Activated naive CD4-positive, alpha-beta T cell treated with anti-CD3 and anti-CD28 coated beads, Interleukin-2, amount 50 U/mL, for 24 hours (primary cell): ENCODE data around the gene RBM15.
A peak's percentile ranks its signal among the peaks of the same experiment; 100 is the strongest.

Experiments
- H3K27ac Mint-ChIP-seq: one replicate; pipeline ENCODE4 v1.8.0; 2021; ENCODE audit warnings: mild to moderate bottlenecking, mixed read lengths
- H3K27me3 Mint-ChIP-seq: one replicate; pipeline ENCODE4 v1.8.0; 2021; ENCODE audit warnings: mixed read lengths
- H3K36me3 Mint-ChIP-seq: one replicate; pipeline ENCODE4 v1.8.0; 2021; ENCODE audit warnings: mixed read lengths
- H3K4me1 Mint-ChIP-seq: one replicate; pipeline ENCODE4 v1.8.0; 2021; ENCODE audit warnings: mixed read lengths
- H3K4me3 Mint-ChIP-seq: one replicate; pipeline ENCODE4 v1.8.0; 2021; ENCODE audit warnings: mild to moderate bottlenecking, mixed read lengths
- H3K9me3 Mint-ChIP-seq: one replicate; pipeline ENCODE4 v1.8.0; 2021; ENCODE audit warnings: mixed read lengths

Gene RBM15, protein sequence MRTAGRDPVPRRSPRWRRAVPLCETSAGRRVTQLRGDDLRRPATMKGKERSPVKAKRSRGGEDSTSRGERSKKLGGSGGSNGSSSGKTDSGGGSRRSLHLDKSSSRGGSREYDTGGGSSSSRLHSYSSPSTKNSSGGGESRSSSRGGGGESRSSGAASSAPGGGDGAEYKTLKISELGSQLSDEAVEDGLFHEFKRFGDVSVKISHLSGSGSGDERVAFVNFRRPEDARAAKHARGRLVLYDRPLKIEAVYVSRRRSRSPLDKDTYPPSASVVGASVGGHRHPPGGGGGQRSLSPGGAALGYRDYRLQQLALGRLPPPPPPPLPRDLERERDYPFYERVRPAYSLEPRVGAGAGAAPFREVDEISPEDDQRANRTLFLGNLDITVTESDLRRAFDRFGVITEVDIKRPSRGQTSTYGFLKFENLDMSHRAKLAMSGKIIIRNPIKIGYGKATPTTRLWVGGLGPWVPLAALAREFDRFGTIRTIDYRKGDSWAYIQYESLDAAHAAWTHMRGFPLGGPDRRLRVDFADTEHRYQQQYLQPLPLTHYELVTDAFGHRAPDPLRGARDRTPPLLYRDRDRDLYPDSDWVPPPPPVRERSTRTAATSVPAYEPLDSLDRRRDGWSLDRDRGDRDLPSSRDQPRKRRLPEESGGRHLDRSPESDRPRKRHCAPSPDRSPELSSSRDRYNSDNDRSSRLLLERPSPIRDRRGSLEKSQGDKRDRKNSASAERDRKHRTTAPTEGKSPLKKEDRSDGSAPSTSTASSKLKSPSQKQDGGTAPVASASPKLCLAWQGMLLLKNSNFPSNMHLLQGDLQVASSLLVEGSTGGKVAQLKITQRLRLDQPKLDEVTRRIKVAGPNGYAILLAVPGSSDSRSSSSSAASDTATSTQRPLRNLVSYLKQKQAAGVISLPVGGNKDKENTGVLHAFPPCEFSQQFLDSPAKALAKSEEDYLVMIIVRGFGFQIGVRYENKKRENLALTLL

GRCh38 chr1:110338886-110339406 is at the start of gene RBM15:
Gene RBM15 (plus strand): TSS chr1:110339377. CDS start chr1:110339406, 29 bp downstream.
- H3K27me3 Mint-ChIP-seq: no peaks in the 10 kb centered on the region
- no peaks in the 10 kb centered on the region for H3K9me3 Mint-ChIP-seq
- peaks cover 22% of the 10 kb centered on the region for H3K36me3 Mint-ChIP-seq
- no peak within 1 kb of the TSS for H3K4me3 Mint-ChIP-seq
- H3K4me1 Mint-ChIP-seq: peaks cover 61% of the 10 kb centered on the region
- peak within 1 kb of the TSS; percentile 98 for H3K27ac Mint-ChIP-seq

DNA sequence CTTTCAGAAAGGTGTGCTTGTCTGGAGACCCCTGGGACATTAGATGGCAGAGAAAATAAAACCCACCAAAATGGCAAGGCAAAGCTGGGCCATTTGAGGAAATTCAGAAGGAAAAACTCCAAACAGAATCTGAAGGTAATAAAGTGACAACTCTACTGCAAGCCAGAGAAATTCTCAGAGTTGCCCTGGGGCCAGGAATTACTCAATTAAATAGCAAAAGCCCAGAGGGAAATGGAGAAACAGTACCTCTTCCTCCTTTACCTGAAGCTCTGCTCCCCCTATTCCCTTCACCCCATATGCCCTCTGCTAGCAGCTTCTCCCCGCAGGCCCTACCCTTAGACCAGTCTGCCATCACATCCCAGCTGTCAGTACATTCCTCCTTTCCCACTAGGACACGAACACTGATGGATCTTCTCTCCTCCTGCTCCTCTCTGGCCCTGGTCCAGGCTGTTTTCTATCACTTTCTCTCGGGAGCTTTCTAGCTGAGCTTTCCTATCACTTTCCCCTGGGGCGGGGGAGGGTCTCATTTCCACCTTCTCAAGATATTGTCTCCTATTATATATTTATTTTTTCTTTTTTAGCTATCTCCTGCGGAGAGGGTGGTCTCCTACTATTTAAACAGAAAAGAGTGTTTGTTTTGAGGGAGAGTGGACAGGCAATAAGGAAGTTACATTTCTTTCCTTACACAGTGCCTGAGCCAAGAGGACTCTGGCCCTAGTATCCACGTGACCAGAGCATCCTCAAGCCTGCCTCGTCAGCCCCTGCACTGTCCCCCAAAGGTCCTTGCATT is 47.7 kb upstream of the RBM15 start:
- Mint-ChIP-seq H3K27me3 (no peaks in the 10 kb centered on the region), H3K9me3 (no peaks in the 10 kb centered on the region), H3K27ac (no peak overlapping the region), H3K4me1 (no peaks in the 10 kb centered on the region), H3K36me3 (no peaks in the 10 kb centered on the region), H3K4me3 (no peak overlapping the region)

GRCh38 chr1:110292031-110292741 is 47.0 kb upstream of the RBM15 start:
- H3K36me3 Mint-ChIP-seq: no peaks in the 10 kb centered on the region
- H3K4me1 Mint-ChIP-seq: no peaks in the 10 kb centered on the region
- no peak overlapping the region for H3K4me3 Mint-ChIP-seq
- no peaks in the 10 kb centered on the region for H3K27me3 Mint-ChIP-seq
- H3K9me3 Mint-ChIP-seq: no peaks in the 10 kb centered on the region
- no peak overlapping the region for H3K27ac Mint-ChIP-seq

- Mint-ChIP-seq H3K4me1 (no peaks in the 10 kb centered on the region), H3K4me3 (no peak overlapping the region), H3K27me3 (no peaks in the 10 kb centered on the region), H3K9me3 (no peaks in the 10 kb centered on the region), H3K27ac (no peak overlapping the region), H3K36me3 (no peaks in the 10 kb centered on the region)
These were observed 45.5 kb upstream of the RBM15 start for GRCh38 chr1:110293601-110294104.

- H3K9me3 Mint-ChIP-seq: no peaks in the 10 kb centered on the region
- no peaks in the 10 kb centered on the region for H3K27me3 Mint-ChIP-seq
- H3K4me3 Mint-ChIP-seq: no peak overlapping the region
- no peaks in the 10 kb centered on the region for H3K36me3 Mint-ChIP-seq
- H3K4me1 Mint-ChIP-seq: no peaks in the 10 kb centered on the region
- H3K27ac Mint-ChIP-seq: no peak overlapping the region
These were observed 44.9 kb upstream of the RBM15 start for GRCh38 chr1:110294308-110294707.

DNA sequence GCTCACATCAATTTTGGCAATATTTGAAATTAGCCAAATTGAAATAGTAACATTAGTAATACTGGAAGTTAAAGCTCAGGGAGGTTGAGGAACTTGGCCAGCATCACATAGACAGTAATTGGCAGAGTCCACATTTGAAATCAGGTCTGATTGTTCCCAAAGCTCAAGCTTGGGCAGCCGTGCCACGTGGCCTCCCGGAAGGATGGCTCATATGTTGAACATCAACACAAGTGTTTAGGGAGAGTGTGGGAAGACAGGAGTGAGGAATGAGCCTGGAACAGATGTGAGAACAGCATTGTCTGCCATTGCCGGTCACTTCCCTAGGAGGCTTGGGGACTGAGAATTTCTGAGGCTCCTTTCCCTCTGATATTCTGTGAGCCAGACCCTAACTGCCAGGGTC is 40.2 kb upstream of the RBM15 start:
- no peak overlapping the region for H3K27ac Mint-ChIP-seq
- no peaks in the 10 kb centered on the region for H3K9me3 Mint-ChIP-seq
- no peaks in the 10 kb centered on the region for H3K27me3 Mint-ChIP-seq
- no peaks in the 10 kb centered on the region for H3K4me1 Mint-ChIP-seq
- no peak overlapping the region for H3K4me3 Mint-ChIP-seq
- peaks cover 3% of the 10 kb centered on the region for H3K36me3 Mint-ChIP-seq

DNA sequence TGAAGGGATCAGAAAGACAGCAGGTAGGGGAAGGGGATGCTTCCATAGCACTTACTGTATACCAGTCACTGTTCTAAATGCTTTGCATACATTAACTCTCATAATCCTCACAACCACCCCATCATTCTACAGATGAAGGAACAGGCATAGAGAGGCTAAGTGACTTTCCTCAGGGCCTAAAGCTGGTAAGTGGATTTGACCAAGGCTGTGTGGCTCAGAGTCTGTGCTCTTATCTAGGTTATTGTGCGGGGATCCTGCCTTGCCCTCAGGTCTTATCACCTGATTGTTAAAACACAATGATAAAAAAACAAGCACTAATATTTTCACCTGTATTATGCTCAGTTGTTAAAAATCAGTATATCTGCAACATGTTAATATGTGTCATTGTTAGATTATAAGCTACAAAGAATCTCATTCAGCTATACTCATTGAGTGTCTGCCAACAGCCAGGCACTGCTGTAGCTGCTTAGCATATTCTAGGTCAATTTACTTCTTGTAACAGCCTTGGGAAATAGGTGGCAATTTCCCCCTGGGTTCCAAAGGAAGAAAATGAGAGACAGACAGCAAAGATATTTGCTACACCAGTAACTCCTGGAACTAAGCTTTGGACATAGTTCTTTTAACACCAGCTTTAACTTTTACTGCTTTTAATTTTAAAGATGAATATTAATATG is 38.6 kb upstream of the RBM15 start:
- Mint-ChIP-seq H3K27me3 (no peaks in the 10 kb centered on the region), H3K36me3 (peaks cover 3% of the 10 kb centered on the region), H3K9me3 (no peaks in the 10 kb centered on the region), H3K27ac (no peak overlapping the region), H3K4me3 (no peak overlapping the region), H3K4me1 (no peaks in the 10 kb centered on the region)

DNA sequence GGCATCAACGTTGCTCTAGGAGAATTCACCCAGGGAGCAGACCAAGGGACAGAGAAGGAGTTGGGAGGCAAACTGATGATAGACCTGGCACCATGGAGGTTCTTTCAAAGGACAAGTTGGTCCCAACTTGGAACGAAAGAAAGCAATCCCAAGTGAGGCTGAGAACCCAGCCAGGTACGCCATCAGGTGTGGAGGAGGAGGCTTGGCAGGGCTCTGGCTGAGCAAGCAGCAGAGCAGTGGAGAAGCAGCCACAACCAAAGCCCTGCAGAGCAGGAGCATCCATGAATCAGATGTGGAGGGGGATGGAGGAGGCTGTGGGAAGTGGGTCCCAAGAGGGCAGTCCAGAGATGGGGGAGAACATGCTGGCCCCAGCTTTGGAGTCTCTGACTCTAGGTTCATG is 36.3 kb upstream of the RBM15 start:
- Mint-ChIP-seq H3K9me3 (no peaks in the 10 kb centered on the region), H3K27ac (no peak overlapping the region), H3K36me3 (peaks cover 3% of the 10 kb centered on the region), H3K27me3 (no peaks in the 10 kb centered on the region), H3K4me3 (no peak overlapping the region), H3K4me1 (no peaks in the 10 kb centered on the region)

DNA sequence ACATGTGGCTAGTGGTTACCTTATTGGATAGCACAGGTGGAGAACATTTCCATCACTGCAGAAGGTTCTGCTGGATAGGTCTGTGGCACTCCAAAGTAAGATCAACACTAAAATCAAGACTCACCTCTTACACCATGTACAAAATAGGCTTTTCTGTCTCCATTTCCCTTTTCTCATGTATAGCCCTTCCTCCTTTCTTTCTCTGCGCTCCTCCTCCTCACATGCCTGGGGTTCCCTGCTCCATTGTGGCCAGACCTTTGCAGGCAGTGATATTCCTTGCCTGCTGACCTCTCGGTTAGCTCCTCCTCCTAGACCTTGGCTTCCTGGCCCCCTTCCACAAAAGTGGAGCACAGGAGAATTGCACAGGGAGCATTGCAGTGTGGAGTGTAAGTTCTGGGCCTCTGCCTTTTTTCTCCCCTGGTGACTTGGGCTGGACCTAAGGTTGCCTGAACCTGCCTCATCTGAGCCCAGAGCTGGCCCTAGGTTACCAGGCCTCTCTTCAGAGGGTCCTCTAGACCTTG is 33.2 kb upstream of the RBM15 start:
- H3K4me1 Mint-ChIP-seq: no peaks in the 10 kb centered on the region
- H3K9me3 Mint-ChIP-seq: no peaks in the 10 kb centered on the region
- H3K27ac Mint-ChIP-seq: no peak overlapping the region
- H3K4me3 Mint-ChIP-seq: no peak overlapping the region
- H3K36me3 Mint-ChIP-seq: peaks cover 3% of the 10 kb centered on the region
- no peaks in the 10 kb centered on the region for H3K27me3 Mint-ChIP-seq

- Mint-ChIP-seq H3K36me3 (peaks cover 3% of the 10 kb centered on the region), H3K27me3 (no peaks in the 10 kb centered on the region), H3K4me3 (no peak overlapping the region), H3K9me3 (no peaks in the 10 kb centered on the region), H3K4me1 (no peaks in the 10 kb centered on the region), H3K27ac (no peak overlapping the region)
These were observed 31.8 kb upstream of the RBM15 start for GRCh38 chr1:110307239-110307974.

GRCh38 chr1:110308247-110308646 is 30.9 kb upstream of the RBM15 start:
- Mint-ChIP-seq H3K4me3 (no peak overlapping the region), H3K27me3 (no peaks in the 10 kb centered on the region), H3K4me1 (peaks cover 5% of the 10 kb centered on the region), H3K36me3 (no peaks in the 10 kb centered on the region), H3K27ac (no peak overlapping the region), H3K9me3 (no peaks in the 10 kb centered on the region)

DNA sequence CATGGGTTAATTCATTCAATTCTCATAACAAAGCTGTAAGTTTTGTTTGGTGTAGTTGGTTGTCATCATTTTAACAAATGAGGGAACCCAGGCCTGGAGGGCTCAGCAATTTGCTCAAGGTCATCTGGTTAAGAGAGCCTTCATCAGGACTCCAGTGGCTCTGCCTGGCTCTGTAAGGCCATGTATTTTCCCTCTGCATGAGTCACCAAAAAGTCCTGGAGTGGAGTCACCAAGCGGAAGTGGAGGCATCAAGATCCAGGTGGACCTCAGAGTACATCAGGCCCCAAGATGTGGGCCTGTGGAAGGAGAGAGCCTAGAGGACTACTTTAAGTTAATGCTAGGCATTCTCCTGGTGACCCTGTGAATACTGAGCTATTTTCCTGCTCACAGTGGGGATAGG is 30.0 kb upstream of the RBM15 start:
- Mint-ChIP-seq H3K36me3 (no peaks in the 10 kb centered on the region), H3K9me3 (no peaks in the 10 kb centered on the region), H3K4me3 (no peak overlapping the region), H3K4me1 (peaks cover 6% of the 10 kb centered on the region), H3K27ac (no peak overlapping the region), H3K27me3 (no peaks in the 10 kb centered on the region)

- peaks cover 6% of the 10 kb centered on the region for H3K4me1 Mint-ChIP-seq
- H3K9me3 Mint-ChIP-seq: no peaks in the 10 kb centered on the region
- H3K4me3 Mint-ChIP-seq: no peak overlapping the region
- no peaks in the 10 kb centered on the region for H3K27me3 Mint-ChIP-seq
- no peaks in the 10 kb centered on the region for H3K36me3 Mint-ChIP-seq
- H3K27ac Mint-ChIP-seq: no peak overlapping the region
These were observed 29.4 kb upstream of the RBM15 start for GRCh38 chr1:110309767-110310166.
